HG03108 (cell line): Measurements from ENCODE around the gene PPARD.

ENCODE experiments used
- ATAC-seq: cut with Tn5 transposase; IDR thresholded peaks from one replicate; pipeline ENCODE4 v1.9.1; 2021; ENCODE audit warnings: moderate library complexity; ENCODE audit not compliant: unreplicated experiment

The PPARD gene

GRCh38 chr6:35465646-35466045, 123.3 kb downstream of the PPARD start:
- ATAC-seq: no peak

GRCh38 chr6:35468181-35468979, 126.0 kb downstream of the PPARD start, which contains the start of gene RPL10A:
TSS of gene RPL10A (plus strand) at chr6:35468401. CDS start at chr6:35468435, 34 bp downstream.
- peak; percentile 82 for ATAC-seq

- ATAC-seq: no peak
Observed at GRCh38 chr6:35468980-35469750, 126.8 kb downstream of the PPARD start.

- ATAC-seq: no peak
Observed at GRCh38 chr6:35469751-35470662, 127.6 kb downstream of the PPARD start.

GRCh38 chr6:35470663-35471120, 128.3 kb downstream of the PPARD start:
- ATAC-seq: no peak

GRCh38 chr6:35471836-35472345, 129.5 kb downstream of the PPARD start:
- ATAC-seq: no peak

GRCh38 chr6:35473075-35473849, 130.9 kb downstream of the PPARD start:
- ATAC-seq: no peak

GRCh38 chr6:35473850-35474130, 131.4 kb downstream of the PPARD start:
- no peak for ATAC-seq

- ATAC-seq: no peak
Observed at GRCh38 chr6:35474131-35474941, 132.0 kb downstream of the PPARD start.

- ATAC-seq: no peak
Observed at GRCh38 chr6:35474942-35475570, 132.7 kb downstream of the PPARD start.

GRCh38 chr6:35475573-35475972, 133.2 kb downstream of the PPARD start:
- no peak for ATAC-seq

GRCh38 chr6:35476004-35476403, 133.6 kb downstream of the PPARD start:
- no peak for ATAC-seq

- ATAC-seq: no peak
Observed at GRCh38 chr6:35477028-35477427, 134.7 kb downstream of the PPARD start.
